DND-41 (cell line): ENCODE results near the gene SNX9.

Experiments used
- EZH2 ChIP-seq: IDR thresholded peaks from 3 replicates; pipeline ENCODE4 v1.6.1; 2012; ENCODE audit warnings: borderline replicate concordance, low read depth, mild to moderate bottlenecking, moderate library complexity, low read length, inconsistent platforms; ENCODE audit not compliant: severe bottlenecking
- TF ChIP-seq, protein P1 (sequence below): IDR thresholded peaks from 2 replicates; pipeline ENCODE4 v1.5.1; 2012; ENCODE audit warnings: borderline replicate concordance, low read length, moderate library complexity, mild to moderate bottlenecking; ENCODE audit not compliant: poor library complexity, severe bottlenecking; ENCODE audit errors: extremely low read depth

DNA sequence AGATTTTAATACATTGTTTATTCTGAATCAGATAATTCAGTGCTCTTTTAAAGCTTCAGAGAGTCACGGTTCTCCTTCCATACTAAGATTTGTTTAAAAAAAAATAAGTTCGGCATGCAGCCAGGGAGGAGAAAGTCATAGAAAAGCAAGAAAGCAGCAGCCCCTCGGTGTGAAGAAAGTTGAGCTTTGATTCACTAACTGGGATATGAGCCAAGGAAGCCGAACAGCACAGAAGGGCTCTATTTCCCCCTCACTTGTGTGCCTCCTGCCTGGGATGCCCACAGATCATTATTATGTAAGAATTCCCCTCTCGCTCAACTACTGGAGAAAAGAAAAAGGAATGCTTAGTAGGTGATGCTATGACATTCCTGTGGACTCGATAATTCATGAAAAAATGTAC is 89.3 kb downstream of the SNX9 start:
- TF ChIP-seq, protein P1, sequence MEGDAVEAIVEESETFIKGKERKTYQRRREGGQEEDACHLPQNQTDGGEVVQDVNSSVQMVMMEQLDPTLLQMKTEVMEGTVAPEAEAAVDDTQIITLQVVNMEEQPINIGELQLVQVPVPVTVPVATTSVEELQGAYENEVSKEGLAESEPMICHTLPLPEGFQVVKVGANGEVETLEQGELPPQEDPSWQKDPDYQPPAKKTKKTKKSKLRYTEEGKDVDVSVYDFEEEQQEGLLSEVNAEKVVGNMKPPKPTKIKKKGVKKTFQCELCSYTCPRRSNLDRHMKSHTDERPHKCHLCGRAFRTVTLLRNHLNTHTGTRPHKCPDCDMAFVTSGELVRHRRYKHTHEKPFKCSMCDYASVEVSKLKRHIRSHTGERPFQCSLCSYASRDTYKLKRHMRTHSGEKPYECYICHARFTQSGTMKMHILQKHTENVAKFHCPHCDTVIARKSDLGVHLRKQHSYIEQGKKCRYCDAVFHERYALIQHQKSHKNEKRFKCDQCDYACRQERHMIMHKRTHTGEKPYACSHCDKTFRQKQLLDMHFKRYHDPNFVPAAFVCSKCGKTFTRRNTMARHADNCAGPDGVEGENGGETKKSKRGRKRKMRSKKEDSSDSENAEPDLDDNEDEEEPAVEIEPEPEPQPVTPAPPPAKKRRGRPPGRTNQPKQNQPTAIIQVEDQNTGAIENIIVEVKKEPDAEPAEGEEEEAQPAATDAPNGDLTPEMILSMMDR: no peak
- TF ChIP-seq EZH2: no peak
